ENCODE results near the gene COL23A1.
"Not testable (repeated sequence)": the region's sequence is repeated elsewhere in the genome, so short reads cannot be mapped to it uniquely, and the experiment has no call there.

COL23A1 gene

DNA sequence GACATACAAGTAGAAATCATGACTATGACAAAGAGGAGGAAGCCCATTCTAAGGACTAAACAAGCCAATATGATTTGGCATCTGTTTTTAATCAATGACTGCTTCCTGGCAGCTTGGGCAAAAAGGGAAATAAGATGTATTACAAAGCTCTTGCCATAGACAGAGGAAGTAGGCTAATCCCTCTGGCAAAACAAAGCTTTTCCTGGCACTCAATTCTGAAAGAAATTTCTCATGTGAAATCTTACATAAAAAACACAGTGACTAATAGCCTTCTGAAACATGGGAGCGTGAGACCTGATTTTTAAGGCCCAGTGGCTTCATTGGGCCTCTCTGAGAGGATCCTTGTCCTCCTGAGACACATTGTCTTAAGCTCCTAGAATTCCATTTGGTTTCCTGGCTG is 93.6 kb downstream of the COL23A1 start:
- no peak for DNase-seq

DNA sequence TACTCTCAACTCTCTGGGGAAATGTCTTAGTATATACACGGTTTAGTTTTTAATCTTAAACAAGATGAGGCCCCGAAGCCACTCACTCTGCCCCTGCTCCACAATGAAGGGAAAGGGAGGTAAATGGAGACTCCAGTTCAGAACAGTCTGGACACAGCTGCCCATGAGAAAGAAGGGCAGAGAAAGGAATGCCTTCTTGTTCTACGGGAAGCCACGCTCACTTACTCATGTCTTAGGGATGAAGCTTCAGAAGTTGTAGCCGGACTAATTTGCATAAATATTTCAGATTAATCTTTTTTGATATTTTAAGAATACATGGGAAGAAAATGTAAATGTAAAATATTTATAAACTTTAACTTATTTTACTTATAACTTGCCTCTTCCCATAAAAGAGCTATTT is 94.0 kb downstream of the COL23A1 start:
- no peak for DNase-seq

DNA sequence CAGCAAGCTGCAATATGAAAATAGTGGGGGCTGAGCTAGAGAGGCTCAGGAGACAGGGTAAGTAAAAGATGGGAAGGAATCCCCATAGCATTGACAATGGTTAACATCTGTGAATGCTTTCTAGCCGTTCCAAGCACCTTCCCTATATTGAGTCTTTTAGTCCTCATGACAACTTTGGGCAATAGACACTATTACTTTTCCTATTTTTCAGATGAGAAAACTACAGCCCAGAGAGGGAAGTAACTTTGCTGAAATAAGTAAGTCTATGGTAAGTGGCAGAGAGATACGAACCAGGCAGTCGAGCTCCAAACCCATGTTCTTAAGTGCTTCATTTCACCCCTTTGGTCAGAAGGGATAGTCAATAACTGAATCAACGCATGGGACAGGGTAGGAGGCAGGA is 94.5 kb downstream of the COL23A1 start:
- DNase-seq = no peak

DNA sequence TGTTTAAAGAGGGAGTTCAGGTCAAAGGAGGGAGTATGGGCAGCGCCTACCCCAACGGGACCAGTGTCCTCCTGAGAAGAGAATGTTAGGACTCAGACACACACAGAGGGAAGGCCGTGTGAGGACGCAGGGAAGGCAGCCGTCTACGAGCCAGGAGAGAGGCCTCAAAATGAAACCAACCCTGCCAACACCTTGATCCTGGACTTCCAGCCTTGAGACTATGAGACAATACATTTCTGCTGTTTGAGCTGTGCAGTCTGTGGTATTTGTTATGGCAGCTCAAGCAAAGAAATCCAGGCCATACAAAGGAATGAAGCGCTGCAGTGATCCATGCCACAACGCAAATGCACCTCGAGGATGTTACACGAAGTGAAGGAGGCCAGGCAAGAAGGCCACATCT is 97.9 kb downstream of the COL23A1 start:
- DNase-seq = no peak

DNA sequence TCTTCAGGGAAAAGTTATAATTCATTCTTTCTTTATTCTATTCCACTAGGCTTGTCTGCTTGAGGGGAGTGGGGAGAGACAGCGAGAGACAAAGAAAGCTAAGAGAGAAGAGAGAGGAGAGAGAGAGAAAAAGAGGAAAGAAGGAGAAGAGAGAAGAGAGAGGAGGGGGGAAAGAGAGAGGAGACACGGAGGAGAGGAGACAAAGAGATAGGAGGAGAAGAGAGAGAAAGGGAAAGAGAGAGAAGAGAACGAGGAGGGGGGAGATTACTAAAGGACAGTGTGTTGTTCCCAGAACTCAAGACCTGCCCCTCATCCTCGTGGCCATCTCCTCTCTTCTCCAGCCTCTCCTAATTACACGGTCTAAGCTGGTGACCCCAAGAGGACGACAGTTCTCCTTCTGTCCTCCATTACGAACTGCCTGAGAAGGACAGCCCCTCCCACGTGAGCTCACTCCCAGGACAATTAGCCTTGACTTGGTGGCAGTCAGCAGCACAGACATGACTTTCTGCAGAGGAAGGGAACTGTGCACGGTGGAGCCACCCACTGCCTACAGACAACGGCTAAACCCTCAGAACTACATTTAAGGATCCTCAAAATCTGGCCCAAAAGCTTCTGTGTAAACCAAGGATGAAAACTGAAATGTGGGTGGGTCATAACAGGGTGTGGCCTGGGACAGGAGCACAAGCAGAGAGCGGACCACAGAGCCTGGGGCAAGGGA is 99.1 kb downstream of the COL23A1 start:
- no peak for DNase-seq

DNA sequence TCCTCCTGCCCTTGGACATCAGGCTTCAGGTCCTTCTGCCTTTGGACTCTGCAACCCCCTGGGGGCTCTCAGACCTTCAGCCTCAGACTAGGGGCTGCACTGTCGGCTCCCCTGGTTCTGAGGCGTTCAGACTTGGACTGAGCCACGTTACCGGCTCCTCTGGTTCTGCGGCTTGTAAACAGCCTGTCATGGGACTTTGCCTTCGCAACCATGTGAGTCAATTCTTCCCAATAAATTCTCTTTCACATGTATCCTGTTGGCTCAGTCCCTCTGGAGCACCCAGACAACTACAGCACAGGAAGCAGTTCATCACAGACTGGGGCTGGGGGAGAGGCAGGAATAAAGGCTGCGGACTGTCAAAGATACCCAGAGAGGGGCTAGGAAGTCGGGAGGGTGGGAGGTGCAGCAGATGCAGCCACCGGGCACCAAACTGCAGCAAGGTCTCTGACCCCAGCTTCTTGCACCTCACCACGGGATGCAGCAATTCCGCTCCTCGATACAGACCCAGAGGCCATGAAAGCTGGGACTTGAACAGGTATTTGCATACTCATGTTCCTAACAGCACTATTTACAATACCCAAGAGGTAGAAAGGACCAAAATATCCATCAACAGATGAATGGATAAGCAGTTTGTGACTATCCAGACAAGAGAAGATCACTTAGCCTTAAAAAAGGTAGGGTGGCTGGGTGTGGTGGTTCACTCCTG is 100.8 kb downstream of the COL23A1 start:
- no peak for DNase-seq

DNA sequence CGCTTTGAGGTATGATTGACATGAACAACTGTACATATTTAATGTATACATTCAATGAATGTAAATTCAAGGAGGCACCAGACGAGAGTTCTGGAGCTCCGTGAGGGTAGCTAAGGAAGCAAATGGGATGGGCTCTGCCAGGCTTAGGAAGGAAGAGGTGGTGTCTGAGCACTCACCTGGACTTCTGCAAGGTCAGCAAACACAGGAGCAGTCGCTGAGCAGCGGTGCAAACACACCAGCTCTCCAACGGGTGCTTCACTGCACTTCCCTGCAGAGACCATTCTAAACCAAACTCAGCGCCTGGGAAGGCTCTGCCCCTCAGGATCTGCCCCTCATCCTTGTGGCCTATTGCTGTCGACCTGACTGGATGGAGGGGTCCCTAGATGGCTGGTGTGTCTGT is 101.5 kb downstream of the COL23A1 start:
- DNase-seq = no peak

DNA sequence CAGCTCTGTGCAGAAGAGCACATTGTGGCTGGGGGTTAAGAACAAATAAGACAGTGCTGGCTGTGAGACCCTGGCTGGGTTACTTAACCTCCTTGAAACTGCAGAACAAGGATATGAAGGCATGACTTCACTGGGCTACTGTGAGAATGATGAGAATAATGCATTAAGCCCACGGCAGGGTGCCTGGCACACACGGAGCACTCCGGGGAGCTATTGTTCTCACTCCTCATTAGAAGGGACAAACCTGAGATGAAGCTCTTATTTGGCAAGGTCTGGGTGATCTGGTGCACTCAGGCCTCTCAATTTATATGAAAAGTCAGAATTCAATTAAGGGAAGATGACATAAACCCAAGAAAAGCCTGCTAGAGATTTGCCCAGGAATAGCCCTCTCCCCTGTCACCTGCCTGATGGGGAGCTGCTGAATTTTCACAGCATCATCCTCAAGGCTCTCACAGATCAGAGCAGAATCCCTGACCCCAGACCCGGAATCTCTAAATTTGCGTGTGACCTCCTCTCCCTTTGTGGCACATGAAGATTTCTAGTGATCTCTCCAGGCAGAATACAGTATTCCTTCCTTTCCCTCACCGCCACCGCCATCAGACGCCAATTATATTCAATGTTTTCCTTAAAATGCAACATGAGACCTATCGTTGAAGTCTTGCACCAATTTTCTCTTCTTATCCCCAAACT is 102.1 kb downstream of the COL23A1 start:
- DNase-seq = no peak

DNA sequence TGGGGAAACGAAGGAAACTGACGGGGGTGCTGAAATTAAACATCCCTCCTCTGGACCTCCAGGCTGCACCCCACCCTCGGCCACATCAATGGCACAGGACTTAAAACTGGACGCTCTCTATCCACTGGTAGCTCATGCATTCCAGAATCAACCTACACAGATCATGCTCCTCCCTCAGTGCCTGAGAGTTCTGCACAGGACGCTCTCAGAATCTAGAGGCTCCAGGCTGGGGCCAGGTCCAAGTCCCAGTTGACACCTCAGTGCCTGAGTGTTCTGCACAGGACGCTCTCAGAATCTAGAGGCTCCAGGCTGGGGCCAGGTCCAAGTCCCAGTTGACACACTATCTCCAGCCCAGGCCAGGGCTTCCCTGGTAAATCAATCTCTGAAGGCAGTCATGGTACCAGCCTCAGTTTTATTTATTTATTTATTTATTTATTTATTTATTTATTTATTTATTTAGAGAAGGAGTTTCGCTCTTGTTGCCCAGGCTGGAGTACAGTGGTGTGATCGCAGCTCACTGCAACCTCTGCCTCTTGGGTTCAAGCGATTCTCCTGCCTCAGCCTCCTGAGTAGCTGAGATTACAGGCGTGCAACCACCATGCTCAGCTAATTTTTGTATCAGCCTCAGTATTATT is 103.2 kb downstream of the COL23A1 start:
- DNase-seq = not testable (repeated sequence)

DNA sequence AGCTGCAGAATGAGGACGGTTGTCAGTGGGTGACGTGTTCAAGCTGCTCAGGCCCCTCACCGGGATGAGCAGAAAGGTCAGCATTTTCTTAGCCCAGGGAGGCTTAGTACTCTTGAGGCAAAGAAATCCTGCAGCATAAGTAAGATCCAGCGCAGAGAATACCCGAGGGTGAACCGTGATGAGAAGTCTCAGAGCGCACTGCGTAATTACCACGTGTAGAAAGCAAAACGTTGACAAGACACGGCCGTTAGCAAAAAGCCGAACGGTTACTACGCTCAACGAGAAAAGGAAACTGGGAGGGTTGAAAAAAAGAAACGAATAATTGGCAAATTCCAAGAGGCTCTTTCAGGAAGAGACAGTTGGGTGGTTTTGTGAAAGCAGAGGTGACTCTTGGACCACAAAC is 104.0 kb downstream of the COL23A1 start:
- DNase-seq = no peak

DNA sequence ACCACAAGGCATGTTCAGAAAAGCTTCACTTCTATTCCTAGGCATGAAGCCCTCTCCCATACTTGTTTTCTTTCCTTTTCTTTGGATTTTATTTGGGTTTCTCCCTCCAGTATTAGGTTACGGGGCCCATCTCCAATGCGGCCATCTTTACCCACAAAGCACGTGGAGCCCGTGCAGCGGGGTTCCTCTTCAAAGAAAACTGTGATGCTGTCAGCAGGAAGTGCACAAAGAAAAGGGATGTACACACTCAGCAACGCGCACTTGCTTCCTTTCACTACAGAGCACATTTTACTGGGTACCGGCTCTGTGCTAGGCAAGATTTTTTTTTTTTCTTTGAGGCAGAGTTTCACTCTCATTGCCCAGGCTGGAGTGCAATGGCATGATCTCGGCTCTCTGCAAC is 106.6 kb downstream of the COL23A1 start:
- no peak for DNase-seq

DNA sequence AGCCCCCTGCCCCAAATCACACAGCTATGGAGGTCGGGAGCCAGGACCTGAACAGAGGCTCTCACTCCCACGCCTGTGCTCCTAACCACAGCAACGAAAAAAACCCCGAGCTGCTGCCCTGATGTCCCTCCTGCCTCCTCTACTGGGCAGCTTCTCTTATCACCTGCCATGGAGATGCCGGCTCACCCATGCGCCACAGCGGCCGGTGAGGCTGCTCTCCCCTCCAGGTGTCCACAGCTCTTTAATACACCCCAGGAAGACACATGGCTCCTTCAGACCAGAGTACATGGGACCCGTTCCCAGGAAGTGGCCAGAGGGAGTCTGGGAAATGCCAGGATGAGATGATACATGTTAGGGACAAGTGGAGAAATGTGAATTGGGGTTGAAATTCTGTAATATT is 110.9 kb downstream of the COL23A1 start:
- no peak for DNase-seq

DNA sequence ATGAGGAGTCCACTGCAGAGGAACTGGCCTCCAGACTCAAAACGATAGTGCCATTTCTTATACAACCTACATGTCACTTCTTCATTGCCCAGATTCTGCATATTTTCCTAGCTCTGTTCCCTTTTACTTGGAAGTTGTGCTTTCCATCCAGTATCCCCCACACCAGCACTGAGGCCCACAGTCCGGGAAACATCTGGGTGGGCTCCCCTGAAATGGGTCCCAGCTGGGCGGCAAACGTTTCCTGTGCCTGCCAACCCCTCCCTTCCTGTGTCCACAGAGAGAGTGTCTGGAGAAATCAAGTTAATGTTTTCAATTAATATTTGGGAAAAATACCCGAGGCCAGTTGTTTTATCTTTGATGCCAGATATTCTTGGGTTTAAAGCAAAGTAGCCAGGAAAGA is 111.8 kb downstream of the COL23A1 start:
- no peak for DNase-seq

DNA sequence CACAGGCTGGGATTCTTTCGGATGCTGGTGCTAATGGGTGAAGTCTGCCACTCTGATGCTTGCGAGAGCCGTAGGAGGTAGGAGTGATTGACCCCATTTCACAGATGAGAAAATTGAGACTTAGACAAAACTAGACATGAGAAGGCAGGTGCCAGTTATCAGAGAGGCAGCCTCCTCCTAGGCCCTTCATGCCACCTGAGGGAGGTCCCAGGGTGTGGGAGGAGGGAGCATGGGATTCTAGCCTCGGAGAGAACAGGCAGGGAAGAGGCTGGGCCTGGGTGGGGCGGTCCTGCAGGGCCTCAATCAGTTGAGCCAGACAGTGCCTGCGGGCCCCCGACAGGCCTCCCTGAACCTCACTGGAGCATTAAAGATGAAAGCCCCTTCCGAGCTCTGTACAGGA is 112.4 kb downstream of the COL23A1 start:
- no peak for DNase-seq

DNA sequence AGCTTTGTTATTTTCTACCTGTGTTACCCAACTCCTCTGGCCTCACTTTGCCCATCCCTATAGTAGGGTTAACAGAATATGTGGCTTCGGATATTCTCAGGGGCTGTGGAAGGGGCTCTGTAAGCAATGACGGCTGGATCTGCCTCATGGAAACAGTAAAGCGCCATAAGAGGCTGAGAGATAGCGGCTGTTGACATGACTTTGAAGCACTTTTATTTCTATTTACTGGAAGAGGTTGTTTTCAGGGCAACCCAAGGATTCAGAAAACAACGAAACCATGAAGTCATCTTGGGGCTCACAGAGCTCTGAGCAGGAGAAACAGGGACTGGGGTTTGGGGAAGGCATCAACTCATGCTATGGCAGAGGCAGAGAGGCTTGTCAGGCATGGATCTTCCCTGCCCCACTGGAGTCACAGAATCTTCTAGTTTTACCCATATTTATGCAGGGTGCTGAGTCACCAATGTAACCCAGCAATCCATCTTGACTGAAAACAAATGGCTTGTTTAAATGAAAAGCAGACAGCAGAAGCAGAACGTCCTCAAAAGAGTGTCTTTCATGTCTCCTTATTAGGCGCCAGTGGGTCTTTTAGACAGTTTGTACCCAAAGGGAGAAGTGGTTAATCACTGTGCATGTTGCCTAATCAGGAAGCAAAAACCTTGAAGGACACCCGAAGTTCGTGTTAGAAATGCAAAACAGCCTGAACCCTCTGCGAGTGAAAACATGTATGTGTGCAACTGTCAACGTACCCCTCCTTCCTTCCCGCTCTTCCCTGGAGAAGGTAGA is 113.0 kb downstream of the COL23A1 start:
- no peak for DNase-seq

DNA sequence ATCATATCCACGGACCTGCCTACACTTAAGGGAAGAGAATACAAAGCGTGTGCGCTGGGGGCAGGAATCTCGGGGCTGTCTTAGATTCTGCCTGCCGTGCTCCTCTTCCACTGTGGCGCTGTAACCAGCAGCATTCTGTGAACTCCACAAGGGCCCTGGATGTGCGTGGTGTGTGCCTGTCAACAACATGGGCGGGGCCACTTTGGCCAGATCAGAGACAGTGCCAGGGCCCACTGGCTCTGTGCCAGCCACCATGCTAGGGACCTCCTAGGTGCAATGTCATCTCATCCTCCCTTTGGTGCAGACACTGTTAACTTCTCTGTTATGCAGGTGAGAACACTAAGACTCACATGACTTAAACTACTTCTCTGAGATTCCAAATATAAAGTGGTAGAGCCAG is 113.7 kb downstream of the COL23A1 start:
- DNase-seq = no peak

DNA sequence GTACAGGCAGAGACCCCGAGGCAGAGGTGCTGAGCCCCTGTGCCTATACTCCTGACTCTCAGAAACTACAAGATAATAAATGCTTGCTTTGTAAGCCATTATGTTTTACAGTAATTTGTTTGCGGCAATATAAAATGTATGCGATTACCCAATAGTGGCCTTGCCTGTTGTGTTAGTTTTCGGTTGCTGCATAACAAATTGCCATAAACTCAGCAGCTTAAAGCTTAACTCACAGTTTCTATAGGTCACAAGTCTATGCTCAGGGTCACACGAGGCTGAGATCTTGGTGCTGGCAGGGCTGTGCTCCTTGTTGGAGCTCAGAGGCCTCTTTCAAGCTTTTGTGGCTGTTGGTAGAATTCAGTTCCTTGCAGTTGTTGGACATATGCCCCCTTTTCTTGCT is 114.8 kb downstream of the COL23A1 start:
- DNase-seq = no peak

DNA sequence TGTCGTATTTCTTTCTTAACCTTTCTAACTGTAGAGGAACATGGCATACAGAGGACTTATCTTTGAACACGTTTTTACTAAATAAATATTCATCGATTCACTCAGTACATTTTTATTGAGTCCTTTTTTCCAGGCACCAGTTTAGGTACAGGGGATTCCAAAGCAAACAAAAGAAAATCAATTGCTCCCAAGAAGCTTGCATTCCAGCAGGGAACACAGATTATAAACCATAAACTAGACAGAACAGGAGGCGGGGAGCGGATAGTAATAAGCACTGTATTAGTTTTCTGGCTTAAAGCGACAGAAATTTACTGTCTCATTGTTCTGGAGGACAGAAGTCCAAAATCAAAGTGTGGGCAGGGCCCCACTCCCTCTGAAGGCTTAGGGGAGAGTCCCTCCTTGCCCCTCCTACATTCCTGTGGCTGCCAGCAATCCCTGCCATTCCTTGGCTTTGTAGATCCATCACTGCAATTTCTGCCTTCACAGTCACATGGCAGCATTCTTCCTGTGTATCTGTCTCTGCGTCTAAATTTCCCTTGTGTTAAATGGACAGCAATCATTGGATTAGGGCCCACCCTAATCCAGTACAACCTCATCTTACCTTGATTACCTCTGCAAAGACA is 115.5 kb downstream of the COL23A1 start:
- DNase-seq = no peak

DNA sequence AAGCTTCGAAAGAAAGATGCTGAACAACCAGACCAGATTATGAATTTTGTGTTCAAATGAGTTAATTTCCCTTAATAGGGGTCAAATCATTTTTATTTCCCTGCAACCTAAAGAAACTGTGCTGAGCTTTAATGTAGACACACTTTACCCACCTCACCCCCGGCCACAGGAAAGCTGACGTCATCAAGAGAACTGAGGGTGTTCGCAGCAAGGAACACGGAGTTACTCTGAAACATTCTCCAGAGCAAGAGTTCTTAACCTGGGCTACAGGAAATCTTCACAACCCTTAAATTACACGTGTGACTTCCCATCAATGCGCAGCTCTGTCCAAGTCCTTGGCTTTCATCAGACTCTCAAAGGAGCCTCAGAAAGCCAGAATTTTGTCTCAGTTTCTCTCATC is 116.3 kb downstream of the COL23A1 start:
- DNase-seq = no peak

DNA sequence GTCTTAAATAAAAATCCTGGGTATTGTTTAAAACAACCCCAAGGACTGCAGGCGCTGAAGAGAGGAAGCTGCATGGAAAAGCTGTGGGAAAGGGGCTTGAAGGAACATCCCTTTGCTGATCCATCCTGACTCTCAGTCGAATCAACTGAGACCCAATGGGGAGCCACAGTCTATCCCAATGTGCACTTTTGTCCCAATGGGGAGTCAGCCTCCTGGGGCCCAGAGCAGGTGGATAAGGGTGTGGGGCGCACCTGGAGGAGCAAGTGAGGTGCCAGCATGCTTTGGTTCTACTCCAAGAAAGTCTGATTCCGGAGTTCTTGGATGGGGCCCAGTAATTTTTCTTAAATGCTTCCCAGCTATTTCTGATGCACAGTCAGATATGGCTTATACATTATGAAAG is 118.1 kb downstream of the COL23A1 start:
- no peak for DNase-seq

DNA sequence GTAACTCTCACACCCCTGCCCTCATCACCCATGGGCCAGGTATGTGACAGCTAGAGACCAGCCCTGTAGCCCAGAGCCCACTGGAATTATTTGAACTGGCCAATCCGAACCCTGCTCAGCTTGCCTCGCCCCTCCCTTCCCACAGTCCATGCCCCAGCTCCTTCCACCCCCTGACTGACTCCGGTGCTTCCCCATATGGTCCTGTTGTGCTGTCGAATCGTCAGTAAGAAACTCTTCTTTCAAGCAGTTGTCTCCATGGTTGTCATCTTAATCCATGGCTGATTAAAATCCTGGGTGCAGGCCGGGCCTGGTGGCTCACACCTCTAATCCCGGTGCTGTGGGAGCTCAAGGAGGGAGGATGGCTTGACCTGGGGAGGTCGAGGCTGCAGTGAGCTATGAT is 118.5 kb downstream of the COL23A1 start:
- DNase-seq = no peak

DNA sequence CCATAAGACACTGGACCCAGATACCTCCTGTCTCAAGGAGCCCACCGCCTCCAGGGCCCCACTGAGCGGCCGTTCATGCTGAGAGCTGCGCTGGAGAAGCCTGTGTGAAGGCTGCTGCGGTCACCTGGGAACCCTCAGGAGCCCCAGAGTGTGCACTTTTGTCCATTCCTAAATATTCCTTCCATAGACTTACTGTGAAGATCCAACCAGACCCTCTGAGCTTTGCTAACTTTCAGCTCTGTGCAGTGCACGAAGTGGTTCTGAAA is 119.5 kb downstream of the COL23A1 start:
- DNase-seq = no peak
